Measurements from ENCODE around the gene AGBL2. TPM values are rescaled to one million over a fixed set of nuclear protein-coding genes. Genes with fewer than 3 reads are reported as not detected.
"Not testable (repeated sequence)": the region's sequence is repeated elsewhere in the genome, so short reads cannot be mapped to it uniquely, and the experiment has no call there.

AGBL2 gene
- total RNA-seq, 6 experiments from 2014 or later, result 0.43 to 5.8 (median 2.1) TPM

- WGBS (ENCODE audit: insufficient coverage, low coverage, low lambda C conversion rate, missing lambda C conversion rate), result 91% methylated on average over 2 of the region's 2 CpGs
- Histone ChIP-seq H3K27ac (no peak overlapping the region), H3K4me1 (no peaks in the 10 kb centered on the region), H3K9me3 (no peaks in the 10 kb centered on the region), H3K27me3 (no peaks in the 10 kb centered on the region), H3K4me3 (no peak overlapping the region), H3K36me3 (no peaks in the 10 kb centered on the region)
- intact Hi-C loops (cut with DNase I), result no loop called here
- ATAC-seq (no peak), DNase-seq (no peak)
- no peak for TF ChIP-seq CTCF (IDR thresholded peaks at IDR 0.05)
- no peak for TF ChIP-seq POLR2A (IDR thresholded peaks at IDR 0.05)
These were observed 47.6 kb downstream of the AGBL2 start for GRCh38 chr11:47667555-47667954.

GRCh38 chr11:47667135-47667534 is 48.0 kb downstream of the AGBL2 start:
- intact Hi-C loops (cut with DNase I), result no loop called here
- H3K27ac ChIP-seq, result no peak overlapping the region

GRCh38 chr11:47664936-47665335 is 50.2 kb downstream of the AGBL2 start:
- H3K36me3 ChIP-seq; H3K4me3 ChIP-seq; H3K9me3 ChIP-seq; intact Hi-C loops (cut with DNase I); H3K4me1 ChIP-seq; ATAC-seq; DNase-seq; H3K27me3 ChIP-seq; H3K27ac ChIP-seq: not testable (repeated sequence)
- 92% methylated on average over 4 of the region's 4 CpGs for WGBS (ENCODE audit: insufficient coverage, low coverage, low lambda C conversion rate, missing lambda C conversion rate)

More at GRCh38 chr11:47667135-47667534, 48.0 kb downstream of the AGBL2 start:
- DNase-seq (no peak), ATAC-seq (no peak)
- no peak overlapping the region for H3K4me3 ChIP-seq
- TF ChIP-seq CTCF (IDR thresholded peaks at IDR 0.05) (no peak), POLR2A (IDR thresholded peaks at IDR 0.05) (no peak)
- 63% methylated on average over 4 of the region's 4 CpGs for WGBS (ENCODE audit: insufficient coverage, low coverage, low lambda C conversion rate, missing lambda C conversion rate)
- H3K4me1 ChIP-seq, result no peaks in the 10 kb centered on the region
- no peaks in the 10 kb centered on the region for H3K36me3 ChIP-seq
- H3K9me3 ChIP-seq, result no peaks in the 10 kb centered on the region
- no peaks in the 10 kb centered on the region for H3K27me3 ChIP-seq

- DNase-seq, result no peak
- H3K27me3 ChIP-seq, result no peaks in the 10 kb centered on the region
- ATAC-seq, result no peak
- no peaks in the 10 kb centered on the region for H3K9me3 ChIP-seq
- H3K27ac ChIP-seq, result no peak overlapping the region
- WGBS (ENCODE audit: insufficient coverage, low coverage, low lambda C conversion rate, missing lambda C conversion rate), result 94% methylated on average over 2 of the region's 2 CpGs
- TF ChIP-seq CTCF (IDR thresholded peaks at IDR 0.05), result no peak
- no peak for TF ChIP-seq POLR2A (IDR thresholded peaks at IDR 0.05)
- no peaks in the 10 kb centered on the region for H3K4me1 ChIP-seq
- intact Hi-C loops (cut with DNase I), result no loop called here
- no peak overlapping the region for H3K4me3 ChIP-seq
- H3K36me3 ChIP-seq, result no peaks in the 10 kb centered on the region
These were observed 53.9 kb downstream of the AGBL2 start for GRCh38 chr11:47661245-47661644.

- H3K36me3 ChIP-seq, result no peaks in the 10 kb centered on the region
- H3K27me3 ChIP-seq, result no peaks in the 10 kb centered on the region
- H3K9me3 ChIP-seq, result no peaks in the 10 kb centered on the region
- intact Hi-C loops (cut with DNase I), result loop anchor here in 1 of 2 donors (10.0 kb wide), 1 partner anchor 56 kb away; the partner anchor contains the start of gene AGBL2
- TF ChIP-seq POLR2A (IDR thresholded peaks at IDR 0.05) (no peak), CTCF (IDR thresholded peaks at IDR 0.05) (no peak)
- no peak for ATAC-seq
- no peak overlapping the region for H3K4me3 ChIP-seq
- no peak for DNase-seq
- no peaks in the 10 kb centered on the region for H3K4me1 ChIP-seq
- 76% methylated on average over 4 of the region's 4 CpGs for WGBS (ENCODE audit: insufficient coverage, low coverage, low lambda C conversion rate, missing lambda C conversion rate)
- H3K27ac ChIP-seq, result no peak overlapping the region
These were observed 55.9 kb downstream of the AGBL2 start for GRCh38 chr11:47659276-47659675.
